NCI-H2171 (cell line): Measurements from ENCODE around the gene CASP9.
"Not testable (repeated sequence)": the region's sequence is repeated elsewhere in the genome, so short reads cannot be mapped to it uniquely, and the experiment has no call there.

Experiments
- DNase-seq: peaks from one replicate; lab custom pipeline; 2025; lab: John Stamatoyannopoulos, UW

CASP9 gene

DNA sequence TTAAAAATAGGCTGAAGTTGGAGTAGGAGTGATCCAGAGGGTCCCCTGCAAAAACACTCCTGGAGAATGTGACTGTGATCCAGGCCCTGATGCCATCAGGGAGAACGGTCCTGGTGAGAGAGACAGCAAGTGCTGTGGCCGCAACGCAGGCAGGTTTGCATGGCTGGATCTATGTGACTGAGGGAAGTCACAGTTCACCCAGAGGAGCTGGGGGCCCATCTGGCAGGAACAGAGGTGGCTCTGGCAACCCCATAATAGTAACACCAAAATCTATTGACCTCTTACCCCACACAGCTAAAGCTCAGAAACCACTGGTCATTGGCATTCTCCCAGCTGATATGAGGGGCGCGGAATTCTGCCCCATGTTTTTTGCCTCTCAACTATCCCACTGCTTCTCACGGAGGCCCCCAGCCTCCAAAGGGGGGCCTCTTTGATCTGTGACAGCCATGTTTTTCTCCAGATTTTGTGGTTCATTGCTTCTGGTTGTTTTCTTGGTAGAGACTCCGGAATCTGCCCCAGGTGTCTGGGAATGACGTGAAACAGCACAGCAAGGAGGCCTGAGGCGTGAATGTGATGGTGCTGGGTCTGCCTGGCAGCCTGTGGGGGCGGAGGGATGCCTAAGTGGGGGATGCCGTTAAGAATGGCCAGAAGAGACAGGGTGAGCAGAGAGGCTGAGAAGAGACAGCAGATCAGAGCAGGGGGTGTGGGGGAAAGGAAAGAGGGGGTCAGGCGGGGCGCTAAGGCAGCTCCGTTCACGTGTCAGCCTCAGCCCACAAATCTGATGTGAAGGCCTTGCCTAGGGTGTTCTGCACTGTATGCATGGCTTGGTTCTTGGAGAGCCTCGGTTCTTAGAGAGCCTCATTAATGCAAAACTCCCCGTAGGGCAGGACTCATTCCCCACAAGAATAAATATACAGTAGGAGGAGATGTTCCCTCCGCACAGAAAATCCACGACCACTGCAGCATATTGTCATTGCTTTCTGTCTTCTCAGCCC lies 23.5 kb downstream of the CASP9 start:
- DNase-seq, result no peak

DNA sequence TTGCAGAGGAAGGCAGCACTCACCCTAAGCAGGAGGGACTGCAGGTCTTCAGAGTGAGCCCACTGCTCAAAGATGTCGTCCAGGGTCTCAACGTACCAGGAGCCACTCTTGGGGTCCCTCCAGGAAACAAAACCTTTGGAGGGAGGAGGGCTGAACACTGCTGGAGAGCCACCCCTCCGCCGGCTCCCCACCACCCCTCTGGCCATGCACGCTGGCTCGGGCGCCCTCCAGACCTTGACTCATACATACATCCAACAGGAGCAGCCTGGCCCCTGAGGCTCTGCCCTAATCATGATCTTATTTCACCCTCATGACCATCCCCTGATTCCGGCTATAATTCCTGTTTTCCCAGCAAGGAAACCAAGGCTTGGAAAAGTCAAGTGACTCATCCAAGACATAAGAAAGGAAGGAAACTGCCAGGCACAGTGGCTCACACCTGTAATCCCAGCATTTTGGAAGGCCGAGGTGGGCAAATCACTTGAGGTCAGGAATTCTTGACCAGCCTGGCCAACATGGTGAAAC lies 30.1 kb downstream of the CASP9 start:
- DNase-seq, result no peak

DNA sequence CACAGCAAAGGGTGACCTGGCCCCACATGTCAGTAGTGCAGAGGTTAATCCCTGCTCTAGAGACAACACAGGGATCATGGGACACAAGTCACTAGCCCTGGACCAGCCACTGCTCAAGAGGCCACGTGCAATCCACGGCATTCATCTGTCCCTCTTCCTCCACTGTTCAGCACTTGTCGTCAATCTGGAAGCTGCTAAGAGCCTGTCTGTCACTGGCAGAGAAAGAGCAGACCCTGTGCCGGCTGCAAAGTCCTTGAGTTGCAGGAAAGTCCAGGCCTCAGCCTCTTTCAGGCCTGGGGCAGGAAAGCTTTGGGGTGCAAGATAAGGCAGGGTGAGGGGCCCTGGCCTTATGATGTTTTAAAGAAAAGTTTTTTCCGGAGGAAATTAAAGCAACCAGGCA lies 31.4 kb downstream of the CASP9 start:
- no peak for DNase-seq

DNA sequence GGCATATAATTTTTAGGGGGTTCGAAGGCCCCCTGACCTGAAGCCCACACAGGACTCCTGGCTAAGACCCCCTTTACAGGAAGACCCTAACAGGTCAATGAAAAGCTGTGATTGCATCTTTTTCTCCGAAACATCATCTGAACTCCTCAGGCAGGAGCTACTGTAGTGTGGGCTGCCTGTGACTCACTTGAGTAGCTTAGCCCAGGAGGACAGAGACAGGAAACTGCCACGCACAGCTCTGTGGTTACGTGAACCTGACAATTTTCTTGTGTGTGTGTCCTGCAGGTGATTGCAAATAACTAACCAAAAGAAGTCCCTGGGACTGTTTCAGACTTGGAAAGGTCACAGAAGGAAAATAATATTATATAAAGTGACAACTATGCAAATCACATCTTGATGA lies 33.0 kb downstream of the CASP9 start:
- DNase-seq, result not testable (repeated sequence)

DNA sequence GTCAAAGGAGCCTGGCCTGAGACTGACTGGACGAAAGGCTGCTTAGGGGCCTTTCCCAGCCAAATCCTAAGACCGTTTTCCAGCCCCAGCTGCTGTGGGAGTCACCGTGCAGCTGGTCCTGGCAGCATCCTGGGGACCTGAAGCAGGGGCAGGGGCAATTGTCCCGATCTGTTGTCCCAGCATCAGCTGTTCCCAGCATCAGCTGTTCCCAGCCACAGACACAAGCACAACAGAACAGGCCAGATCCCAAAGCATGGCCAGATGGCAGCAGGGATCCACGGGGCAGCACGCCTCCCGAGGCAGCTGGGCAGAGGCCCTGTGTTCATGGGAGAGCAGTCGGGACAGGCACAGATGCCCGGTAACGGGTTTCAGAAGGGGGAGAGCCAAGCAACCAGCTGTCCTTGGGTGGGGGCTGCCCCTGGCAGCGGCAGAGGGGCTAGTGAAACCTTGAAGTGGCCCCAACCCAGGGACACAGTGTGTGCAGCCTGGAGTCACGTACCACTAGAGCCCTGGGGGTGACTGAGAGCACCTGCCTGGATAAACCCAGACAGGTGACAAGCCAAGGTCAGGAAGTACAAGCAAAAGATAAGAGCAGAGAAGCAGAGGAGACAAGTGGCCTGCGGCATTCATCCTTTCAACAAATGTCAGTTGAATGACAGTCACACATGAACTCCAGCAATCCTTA lies 34.8 kb downstream of the CASP9 start:
- DNase-seq, result peak; percentile 67

DNA sequence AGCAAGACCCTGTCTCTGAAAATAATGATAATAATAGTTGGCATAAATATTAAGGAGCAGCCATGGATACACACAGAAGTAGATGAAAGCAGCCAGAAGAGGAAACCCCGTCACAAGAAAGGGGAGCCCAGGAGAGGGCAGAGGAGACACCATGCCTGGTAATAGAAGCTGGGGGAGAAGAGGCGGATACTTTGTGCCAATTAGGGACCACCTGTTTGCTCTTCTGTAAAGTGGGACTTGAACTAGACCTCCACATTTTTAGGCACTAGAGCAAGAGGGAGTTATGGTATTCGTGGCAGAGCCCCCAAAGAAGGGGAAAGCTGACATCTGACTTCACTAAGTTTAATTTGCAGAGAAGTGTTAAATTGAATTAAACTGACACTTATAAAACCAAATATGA lies 35.6 kb downstream of the CASP9 start:
- DNase-seq, result no peak

DNA sequence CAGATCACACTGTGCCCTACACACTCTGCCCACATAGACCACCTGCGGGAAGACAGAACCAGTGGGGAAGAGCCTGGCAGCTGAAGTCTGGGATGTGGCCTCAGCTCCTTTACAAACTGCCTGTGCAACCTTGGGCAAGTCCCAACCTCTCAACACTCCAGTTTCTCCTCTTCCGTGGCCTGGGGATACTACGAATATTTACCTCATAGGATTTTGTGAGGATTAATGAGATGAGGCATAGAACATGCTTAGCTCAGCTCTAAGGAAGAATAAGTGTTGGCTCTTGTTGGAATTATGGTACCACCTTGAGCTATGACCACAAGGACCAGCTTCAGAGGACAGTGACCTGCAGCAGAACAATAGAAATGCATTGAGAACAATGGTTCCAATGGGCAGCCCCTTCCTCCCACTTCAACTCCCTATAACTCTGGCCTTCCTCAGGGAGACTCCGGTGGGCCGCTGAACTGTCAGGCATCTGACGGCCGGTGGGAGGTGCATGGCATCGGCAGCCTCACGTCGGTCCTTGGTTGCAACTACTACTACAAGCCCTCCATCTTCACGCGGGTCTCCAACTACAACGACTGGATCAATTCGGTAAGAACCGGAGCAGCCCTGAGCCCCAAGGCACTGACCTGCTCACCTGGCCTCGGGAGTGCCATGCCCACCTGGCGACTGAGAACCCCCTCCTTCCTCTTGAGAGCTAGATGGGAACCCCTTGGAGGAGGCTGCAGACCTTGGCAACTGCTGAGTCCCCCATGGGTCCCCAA lies 37.0 kb downstream of the CASP9 start:
- DNase-seq, result not testable (repeated sequence)

DNA sequence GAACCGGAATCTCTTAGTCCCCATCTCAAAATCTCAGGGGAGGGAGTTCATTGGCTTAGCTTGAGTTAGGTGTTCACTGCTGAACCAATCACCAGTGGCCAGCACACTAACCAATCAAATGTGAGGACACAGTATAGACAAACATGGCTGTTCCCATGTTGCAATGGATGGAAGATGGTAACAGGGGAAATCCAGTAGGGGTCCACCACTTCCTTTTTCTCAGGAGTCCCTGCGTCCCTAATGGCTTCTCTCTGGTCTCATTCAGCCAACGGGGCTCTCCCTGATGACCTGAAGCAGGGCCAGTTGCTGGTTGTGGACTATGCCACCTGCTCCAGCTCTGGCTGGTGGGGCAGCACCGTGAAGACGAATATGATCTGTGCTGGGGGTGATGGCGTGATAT lies 38.4 kb downstream of the CASP9 start:
- DNase-seq, result no peak

DNA sequence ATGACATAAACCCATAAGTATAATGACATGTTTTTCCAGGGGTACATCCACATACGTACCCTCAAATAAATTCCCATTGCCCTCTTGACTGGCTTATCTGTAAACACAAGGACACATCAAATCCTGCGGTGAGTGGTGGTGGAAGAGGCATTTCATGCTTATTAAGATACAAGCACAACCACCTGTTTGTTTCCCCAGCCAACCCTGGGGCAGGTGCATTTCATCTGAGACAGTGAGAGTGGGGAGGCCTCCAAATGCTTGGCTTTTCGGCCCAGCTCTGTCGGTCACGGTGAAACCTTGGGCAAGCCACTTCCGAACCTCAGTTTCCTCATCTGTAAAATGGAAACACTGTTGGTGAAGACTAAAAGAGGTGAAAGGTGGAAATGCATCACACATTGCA lies 39.6 kb downstream of the CASP9 start:
- not testable (repeated sequence) for DNase-seq

DNA sequence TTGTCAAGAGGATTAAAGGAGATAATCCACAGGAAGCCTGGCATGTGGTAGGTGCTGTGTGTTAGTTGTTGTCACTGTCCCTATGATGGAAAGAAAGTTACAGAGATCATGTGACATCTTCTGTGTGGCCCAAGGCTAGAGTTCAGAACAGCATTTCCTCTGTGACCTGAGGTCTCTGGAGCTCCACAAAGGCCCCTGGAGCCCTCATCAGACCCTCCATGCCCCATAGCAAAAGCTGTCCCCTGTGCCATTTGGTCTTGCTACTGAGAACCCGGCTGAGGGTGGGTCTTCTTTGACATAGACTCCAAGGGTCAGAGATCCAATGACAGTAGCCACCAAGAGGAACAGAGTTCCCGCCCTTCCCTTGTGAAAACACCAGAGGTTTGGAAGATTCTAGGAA lies 40.0 kb downstream of the CASP9 start:
- DNase-seq, result no peak

DNA sequence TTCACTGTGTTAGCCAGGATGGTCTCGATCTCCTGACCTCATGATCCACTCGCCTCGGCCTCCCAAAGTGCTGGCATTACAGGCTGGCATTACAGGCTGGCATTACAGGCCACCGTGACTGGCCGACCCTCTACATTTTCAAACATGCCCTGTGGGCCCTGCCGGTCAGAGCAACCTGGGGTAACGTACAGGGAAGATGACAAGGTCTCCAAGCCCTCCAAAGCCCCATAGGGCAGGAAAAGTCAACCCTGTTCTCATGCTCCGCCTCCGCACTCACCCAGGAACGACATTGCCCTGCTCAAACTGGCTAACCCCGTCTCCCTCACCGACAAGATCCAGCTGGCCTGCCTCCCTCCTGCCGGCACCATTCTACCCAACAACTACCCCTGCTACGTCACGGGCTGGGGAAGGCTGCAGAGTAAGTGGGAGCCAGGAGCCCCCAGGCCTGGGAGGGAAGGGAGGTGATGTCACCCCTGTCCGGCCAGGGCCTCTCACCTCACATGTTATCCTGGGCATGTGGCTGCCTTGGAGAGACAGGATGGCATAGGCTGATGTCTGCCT lies 41.0 kb downstream of the CASP9 start:
- not testable (repeated sequence) for DNase-seq

DNA sequence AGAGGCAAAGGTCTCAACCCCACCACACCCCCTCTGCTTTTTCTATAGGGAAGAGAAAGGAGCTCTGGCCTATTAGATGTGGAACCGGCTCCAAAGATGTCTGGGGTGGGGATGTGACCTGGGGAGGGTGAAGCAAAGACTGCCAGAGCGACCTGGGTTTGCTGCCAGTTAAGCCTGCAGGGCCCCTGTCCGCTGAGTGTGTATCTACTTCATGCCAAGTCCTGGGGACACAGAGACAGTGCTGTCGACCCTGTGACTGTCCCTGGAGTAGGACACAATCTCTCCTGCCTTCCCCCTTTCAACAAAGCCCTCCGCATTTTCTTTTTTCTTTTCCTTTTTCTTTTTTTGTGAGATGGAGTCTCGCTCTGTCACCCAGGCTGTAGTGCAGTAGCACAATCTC lies 41.6 kb downstream of the CASP9 start:
- not testable (repeated sequence) for DNase-seq

DNA sequence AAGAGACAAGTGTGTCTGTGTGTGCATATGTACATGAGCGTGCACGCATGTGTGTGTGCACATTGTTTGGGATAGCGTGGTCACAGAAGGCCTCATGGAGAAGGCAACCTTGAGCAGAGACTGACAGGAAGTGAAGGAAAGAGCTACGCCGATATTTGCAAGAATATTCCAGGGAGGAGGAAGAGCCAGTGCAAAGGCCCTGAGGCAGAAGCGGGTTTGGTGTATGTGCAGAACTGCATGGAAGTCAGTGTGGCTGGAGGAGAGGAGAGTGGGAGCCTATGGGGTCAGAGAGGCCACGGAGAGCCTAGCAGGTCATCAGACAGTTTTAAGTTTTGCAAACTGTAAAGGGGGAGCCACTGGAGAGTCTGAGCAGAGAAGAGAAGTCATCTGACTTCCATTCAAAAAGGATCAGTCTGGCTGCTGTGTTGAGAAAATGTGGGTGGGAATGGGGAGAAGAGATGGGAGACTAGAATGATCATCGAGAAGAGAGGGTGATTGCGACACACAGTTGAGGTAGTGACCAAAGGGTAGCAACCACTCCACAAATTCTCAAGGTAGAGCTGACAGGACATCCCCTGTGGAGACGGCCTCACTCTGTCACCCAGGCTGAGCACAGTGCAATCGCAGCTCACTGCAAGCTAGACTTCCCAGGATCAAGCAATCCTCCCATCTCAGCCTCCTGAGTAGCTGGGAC lies 44.2 kb downstream of the CASP9 start:
- DNase-seq, result no peak

DNA sequence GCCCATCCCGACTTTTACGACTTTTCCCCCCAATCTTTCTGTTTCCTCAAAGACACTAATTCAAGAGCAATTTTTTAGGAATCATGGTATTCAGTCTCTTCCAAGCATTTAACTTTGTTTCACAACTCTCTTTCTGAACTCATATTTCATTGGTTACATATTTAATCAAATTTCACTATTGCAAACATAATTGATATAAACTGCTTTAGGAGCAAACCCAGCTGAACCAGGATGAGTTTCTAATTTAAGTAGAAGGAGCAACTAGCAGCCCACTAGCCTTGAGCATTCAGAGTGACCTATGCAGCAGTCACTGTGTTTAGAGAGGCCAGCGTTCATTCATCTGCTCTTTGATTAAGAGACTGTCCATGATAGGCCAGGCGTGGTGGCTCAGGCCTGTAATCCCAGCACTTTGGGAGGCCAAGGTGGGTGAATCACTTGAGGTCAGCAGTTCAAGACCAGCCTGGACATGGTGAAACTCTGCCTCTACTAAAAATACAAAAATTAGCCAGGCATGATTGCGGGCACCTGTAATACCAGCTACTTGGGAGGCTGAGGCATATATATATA lies 46.3 kb downstream of the CASP9 start:
- no peak for DNase-seq

DNA sequence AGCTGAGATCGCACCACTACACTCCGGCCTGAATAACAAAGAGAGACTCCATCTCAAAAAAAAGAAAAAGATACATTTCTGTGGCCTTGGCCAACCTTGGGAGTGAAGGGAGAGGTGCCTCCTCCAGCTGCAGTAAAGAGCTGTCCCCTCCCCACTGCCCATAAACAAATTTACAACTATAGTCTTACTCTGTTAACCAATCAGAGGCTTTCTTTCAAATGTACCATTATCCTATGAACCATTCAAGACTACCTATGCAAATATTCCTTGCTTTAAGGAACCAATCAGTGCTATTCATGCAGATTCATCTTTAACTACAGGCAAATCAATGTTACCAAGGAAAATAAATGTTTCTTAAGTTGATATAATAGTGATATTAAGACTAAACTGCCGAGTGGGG lies 47.1 kb downstream of the CASP9 start:
- DNase-seq, result no peak

DNA sequence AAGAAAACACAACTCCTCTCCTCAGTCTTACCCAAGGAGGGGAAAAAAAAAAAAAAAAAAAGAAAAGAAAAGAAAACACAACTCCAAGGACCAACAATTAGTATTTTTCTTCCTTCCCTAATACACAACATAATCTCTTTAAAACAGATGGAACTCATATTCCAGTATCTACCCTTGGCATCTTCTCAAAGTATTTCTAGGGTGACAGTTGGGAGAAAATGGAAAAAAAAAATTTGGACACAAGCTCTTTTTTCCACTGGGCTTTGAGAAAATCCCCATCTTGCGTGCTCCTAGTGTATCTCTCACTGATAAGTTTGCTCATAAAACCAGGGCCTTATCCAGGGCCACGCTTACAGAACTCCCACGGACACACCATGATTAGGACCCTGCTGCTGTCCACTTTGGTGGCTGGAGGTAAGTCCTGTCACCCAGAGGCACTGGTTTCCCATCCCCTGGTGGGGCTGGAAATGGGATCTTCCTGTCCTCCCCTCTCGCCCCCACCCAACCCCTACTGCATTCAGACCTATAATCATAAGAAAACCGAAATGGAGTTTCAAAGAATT lies 48.2 kb downstream of the CASP9 start, which contains the start of gene CELA2B:
CELA2B (plus strand) TSS at position 353 of the 563 bp plus-strand sequence; CDS start at position 375, 22 bp downstream.
- DNase-seq, result no peak

DNA sequence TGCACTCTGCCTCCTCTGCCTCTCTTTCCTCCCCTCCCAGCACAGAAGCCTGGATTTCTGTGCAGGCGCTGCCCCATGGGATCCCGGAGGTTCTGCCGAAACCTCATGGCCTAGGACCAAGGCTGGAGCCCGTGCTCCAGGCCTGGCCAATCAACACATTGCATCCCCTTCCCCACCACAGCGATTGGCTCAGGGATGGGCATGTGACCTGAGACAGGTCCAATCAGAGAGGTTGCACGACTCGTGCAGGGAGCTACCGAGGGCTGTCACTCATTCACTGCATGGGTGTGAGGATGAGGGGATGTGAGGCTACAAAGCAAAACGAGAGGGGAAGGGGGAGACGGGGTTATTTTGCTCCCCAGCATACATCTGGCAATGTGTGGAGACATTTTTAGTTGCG lies 51.4 kb downstream of the CASP9 start:
- no peak for DNase-seq

DNA sequence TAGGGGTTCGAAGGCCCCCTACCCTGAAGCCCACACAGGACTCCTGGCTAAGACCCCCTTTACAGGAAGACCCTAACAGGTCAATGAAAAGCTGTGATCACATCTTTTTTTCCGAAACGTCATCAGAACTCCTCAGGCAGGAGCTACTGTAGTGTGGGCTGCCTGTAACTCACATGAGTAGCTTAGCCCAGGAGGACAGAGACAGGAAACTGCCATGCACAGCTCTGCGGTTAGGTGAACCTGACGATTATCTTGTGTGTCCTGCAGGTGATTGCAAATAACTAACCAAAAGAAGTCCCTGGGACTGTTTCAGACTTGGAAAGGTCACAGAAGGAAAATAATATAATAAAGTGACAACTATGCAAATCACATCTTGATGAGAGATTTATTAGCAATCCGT lies 52.3 kb downstream of the CASP9 start:
- not testable (repeated sequence) for DNase-seq

DNA sequence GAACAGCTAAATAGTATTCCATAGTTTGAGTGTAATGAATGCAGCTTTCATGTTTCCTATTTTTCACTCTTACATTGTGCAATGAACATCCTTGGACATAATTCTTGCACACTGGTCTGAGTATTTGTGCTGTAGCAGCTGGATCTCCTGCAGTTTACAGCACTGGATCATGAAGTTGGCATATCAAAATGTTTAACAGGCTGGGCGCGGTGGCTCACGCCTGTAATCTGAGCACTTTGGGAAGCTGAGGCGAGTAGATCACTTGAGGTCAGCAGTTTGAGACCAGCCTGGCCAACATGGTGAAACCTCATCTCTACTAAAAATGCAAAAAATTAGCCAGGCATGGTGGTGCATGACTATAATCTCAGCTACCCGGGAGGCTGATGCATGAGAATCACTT lies 52.9 kb downstream of the CASP9 start:
- DNase-seq, result not testable (repeated sequence)

DNA sequence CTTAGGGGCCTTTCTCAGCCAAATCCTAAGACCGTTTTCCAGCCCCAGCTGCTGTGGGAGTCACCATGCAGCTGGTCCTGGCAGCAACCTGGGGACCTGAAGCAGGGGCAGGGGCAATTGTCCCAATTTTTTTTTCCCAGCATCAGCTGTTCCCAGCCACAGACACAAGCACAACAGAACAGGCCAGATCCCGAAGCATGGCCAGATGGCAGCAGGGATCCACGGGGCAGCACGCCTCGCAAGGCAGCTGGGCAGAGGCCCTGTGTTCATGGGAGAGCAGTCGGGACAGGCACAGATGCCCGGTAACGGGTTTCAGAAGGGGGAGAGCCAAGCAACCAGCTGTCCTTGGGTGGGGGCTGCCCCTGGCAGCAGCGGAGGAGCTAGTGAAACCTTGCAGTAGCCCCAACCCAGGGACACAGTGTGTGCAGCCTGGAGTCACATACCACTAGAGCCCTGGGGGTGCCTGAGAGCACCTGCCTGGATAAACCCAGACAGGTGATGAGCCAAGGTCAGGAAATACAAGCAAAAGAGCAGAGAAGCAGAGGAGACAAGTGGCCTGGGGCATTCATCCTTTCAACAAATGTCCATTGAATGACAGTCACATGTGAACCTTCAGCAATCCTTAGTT lies 54.1 kb downstream of the CASP9 start:
- DNase-seq, result peak; percentile 68
